ENCODE results near the gene MMP20. TPM values are rescaled to one million over a fixed set of nuclear protein-coding genes. Genes with fewer than 3 reads are reported as not detected.

The MMP20 gene
- total RNA-seq, 1 experiment from 2014 or later, result not detected

DNA sequence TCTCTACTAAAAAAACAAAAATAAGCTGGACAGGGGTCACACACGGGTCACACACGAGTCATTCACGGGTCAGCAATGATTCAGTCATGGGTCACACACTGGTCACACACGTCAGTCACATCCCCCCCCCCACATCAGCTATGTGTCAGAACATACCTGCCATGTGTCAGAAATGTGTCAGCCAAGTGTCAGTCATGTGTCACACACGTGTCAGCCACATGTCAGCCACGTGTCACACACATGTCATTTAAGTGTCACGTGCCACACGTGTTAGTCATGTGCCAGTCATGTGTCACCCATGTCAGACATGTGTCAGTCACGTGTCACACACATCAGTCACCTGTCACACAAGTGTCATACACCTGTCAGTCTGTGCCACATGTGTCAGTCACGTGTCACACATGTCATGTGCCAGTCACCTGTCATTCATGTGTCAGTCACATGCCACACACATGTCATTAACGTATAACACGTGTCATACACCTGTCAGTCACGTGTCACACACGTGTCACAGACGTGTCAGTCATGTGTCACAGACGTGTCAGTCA, 28.7 kb upstream of the MMP20 start:
- Histone ChIP-seq H3K56ac (ENCODE audit: insufficient read length, low read depth, low read length) (no peak overlapping the region), H2BK5ac (ENCODE audit: insufficient read length, low read length) (no peak overlapping the region), H3K23me2 (ENCODE audit: insufficient read length, low read depth, low read length, poor library complexity, severe bottlenecking) (no peaks in the 10 kb centered on the region), H3K9ac (ENCODE audit: extremely low read depth, insufficient read length, low read length) (no peak overlapping the region), H4K91ac (ENCODE audit: insufficient read length, low read depth, low read length) (no peak overlapping the region), H3T11ph (ENCODE audit: low read length) (no peak overlapping the region), H2AK5ac (ENCODE audit: insufficient read length, low read length) (no peak overlapping the region), H3K14ac (ENCODE audit: insufficient read depth, low read length) (no peak overlapping the region), H3K18ac (ENCODE audit: insufficient read length, low read depth, low read length) (no peak overlapping the region), H3K79me2 (ENCODE audit: insufficient read depth, low read length) (no peaks in the 10 kb centered on the region), H2AFZ (ENCODE audit: low read length) (no peak overlapping the region), H3K4me1 (ENCODE audit: insufficient read depth, low read length) (no peaks in the 10 kb centered on the region), H2BK120ac (ENCODE audit: low read depth, low read length, poor library complexity, severe bottlenecking) (no peak overlapping the region), H2BK15ac (ENCODE audit: low read depth, low read length) (no peak overlapping the region), H4K20me1 (ENCODE audit: control insufficient read depth, insufficient read depth, insufficient read length) (no peaks in the 10 kb centered on the region), H3K4ac (ENCODE audit: low read depth, low read length) (no peak overlapping the region), H2BK20ac (ENCODE audit: low read depth, low read length, poor library complexity, severe bottlenecking) (no peak overlapping the region), H4K5ac (ENCODE audit: insufficient read length, low read depth, low read length) (no peak overlapping the region), H3K9me3 (ENCODE audit: control insufficient read depth, low read depth, low read length) (no peaks in the 10 kb centered on the region), H3K27ac (ENCODE audit: insufficient read length, low read depth, low read length) (no peak overlapping the region), H3K27me3 (ENCODE audit: insufficient read depth, low read length) (no peaks in the 10 kb centered on the region), H4K8ac (replicated peaks; ENCODE audit: insufficient read length, low read depth, low read length) (no peak overlapping the region), H3K23ac (ENCODE audit: insufficient read length, low read depth, low read length) (no peak overlapping the region), H2BK12ac (ENCODE audit: insufficient read length, low read depth, low read length) (no peak overlapping the region), H3K79me1 (ENCODE audit: insufficient read depth, low read depth, low read length, poor library complexity, severe bottlenecking) (no peaks in the 10 kb centered on the region), H3K4me2 (ENCODE audit: insufficient read depth, insufficient read length, low read length) (no peak overlapping the region)
- WGBS (ENCODE audit: extremely low coverage, insufficient read length, low lambda C conversion rate), result no CpG with 5 or more reads among the region's 16 CpGs
- Mint-ChIP-seq H3K4me1 (no peaks in the 10 kb centered on the region), H3K9me3 (peaks cover 3% of the 10 kb centered on the region in 2 experiments; a peak in 2 of 5 replicates), H3K27me3 (ENCODE audit: low read depth) (no peaks in the 10 kb centered on the region), H3K36me3 (ENCODE audit: insufficient read depth in 1 of 3, low read depth in 3 of 3) (no peaks in the 10 kb centered on the region; a peak in 1 of 7 replicates), H3K27ac (no peak overlapping the region), H3K4me3 (no peak overlapping the region)
- TF ChIP-seq, protein P1, sequence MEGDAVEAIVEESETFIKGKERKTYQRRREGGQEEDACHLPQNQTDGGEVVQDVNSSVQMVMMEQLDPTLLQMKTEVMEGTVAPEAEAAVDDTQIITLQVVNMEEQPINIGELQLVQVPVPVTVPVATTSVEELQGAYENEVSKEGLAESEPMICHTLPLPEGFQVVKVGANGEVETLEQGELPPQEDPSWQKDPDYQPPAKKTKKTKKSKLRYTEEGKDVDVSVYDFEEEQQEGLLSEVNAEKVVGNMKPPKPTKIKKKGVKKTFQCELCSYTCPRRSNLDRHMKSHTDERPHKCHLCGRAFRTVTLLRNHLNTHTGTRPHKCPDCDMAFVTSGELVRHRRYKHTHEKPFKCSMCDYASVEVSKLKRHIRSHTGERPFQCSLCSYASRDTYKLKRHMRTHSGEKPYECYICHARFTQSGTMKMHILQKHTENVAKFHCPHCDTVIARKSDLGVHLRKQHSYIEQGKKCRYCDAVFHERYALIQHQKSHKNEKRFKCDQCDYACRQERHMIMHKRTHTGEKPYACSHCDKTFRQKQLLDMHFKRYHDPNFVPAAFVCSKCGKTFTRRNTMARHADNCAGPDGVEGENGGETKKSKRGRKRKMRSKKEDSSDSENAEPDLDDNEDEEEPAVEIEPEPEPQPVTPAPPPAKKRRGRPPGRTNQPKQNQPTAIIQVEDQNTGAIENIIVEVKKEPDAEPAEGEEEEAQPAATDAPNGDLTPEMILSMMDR (conservative IDR thresholded peaks at IDR 0.05), result no peak
- DNase-seq, result no peak

All from H9 (cell line).